ENCODE results near the gene ZNF334.
A peak's percentile ranks its signal among the peaks of the same experiment; 100 is the strongest.

Gene ZNF334

GRCh38 chr20:46487628-46488027 lies 25.7 kb downstream of the ZNF334 start:
- no peak for DNase-seq (ENCODE audit: low read depth, low spot score)

DNA sequence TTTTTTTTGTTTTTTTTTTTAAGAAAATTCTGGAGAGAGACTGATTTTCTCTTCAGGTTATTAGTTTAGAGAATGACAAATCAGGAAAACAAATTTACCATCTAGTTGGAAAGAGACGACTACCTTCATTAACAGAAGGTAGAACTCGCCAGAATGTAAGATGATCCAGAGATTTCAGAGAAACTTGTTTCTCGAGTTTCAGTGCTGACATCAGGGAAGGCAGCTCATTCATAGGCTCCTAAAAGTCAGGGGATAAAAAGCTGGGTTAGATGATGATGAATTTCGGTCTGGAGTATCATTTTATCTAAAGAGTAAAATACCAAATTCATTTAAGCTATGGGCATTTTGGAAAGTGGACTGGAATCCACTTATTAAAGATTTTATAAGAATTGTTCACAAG lies 27.9 kb downstream of the ZNF334 start:
- no peak for DNase-seq (ENCODE audit: low read depth, low spot score)

DNA sequence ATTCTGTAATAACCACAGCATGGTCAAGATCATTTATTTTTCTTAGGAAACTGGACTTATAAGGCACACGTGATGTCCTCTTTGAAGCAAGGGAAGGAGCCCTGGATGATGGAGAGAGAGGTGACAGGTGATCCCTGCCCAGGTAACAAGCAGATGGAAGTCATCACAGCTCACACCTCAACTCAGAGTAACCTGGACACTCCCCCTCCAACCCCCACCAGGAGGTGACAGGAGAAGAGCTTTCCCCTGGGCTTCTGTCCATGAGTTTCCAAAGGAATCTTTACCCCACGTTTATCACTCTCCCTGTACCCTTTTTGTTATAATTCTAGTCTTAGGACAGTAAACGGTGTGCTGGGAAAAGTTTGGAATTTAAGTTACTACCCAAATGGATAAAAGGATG lies 28.4 kb downstream of the ZNF334 start:
- DNase-seq (ENCODE audit: low read depth, low spot score): no peak

DNA sequence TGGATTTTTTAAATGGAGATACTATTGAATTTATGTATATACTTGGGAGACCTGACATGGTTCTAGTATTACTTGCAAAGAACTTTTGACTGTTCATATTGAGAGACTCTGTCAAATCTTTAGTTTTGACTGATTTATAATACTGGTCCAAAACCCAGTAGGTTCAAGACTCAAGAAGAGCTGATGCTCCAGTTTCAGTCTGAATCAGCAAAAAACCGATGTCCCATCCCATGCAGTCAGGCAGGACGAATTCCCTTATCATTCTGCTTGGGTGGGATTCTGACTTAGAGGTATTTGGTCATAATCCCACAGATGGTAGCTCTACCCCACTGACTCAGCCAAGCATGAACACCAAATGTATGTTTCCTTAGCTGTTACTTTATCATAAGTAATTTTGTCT lies 29.5 kb downstream of the ZNF334 start:
- no peak for DNase-seq (ENCODE audit: low read depth, low spot score)

GRCh38 chr20:46482864-46483263 lies 30.5 kb downstream of the ZNF334 start:
- no peak for DNase-seq (ENCODE audit: low read depth, low spot score)

GRCh38 chr20:46477640-46478039 lies 35.7 kb downstream of the ZNF334 start:
- no peak for DNase-seq (ENCODE audit: low read depth, low spot score)

- no peak for DNase-seq (ENCODE audit: low read depth, low spot score)
Observed at GRCh38 chr20:46477225-46477624, 36.1 kb downstream of the ZNF334 start.

- no peak for DNase-seq (ENCODE audit: low read depth, low spot score)
Observed at GRCh38 chr20:46468508-46468907, 44.9 kb downstream of the ZNF334 start.

GRCh38 chr20:46464451-46464850 lies 48.9 kb downstream of the ZNF334 start:
- no peak for DNase-seq (ENCODE audit: low read depth, low spot score)

DNA sequence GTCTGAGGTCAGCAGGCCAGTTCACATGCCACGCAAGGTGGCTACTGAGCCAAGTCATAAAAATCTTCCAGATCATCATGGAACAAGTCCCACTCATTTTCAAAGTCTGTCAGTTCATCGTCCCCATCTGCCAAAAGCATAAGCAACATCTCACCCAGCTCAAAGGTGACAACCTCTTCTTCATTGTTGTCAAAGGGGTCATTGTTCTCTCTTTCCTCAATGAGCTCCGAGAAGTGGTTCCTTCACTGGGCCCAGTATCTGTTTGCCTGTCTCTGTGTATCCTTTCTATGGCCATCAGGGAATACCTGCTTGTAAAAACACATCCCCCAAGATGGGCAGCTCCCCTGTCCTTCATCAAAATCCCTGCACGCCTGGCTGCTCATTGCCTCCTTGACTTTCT lies 49.5 kb downstream of the ZNF334 start:
- DNase-seq (ENCODE audit: low read depth, low spot score): no peak

- DNase-seq (ENCODE audit: low read depth, low spot score): no peak
Observed at GRCh38 chr20:46461808-46462207, 51.6 kb downstream of the ZNF334 start.

GRCh38 chr20:46458866-46459750 lies 54.3 kb downstream of the ZNF334 start:
- peak; percentile 90 for DNase-seq (ENCODE audit: low read depth, low spot score)

DNA sequence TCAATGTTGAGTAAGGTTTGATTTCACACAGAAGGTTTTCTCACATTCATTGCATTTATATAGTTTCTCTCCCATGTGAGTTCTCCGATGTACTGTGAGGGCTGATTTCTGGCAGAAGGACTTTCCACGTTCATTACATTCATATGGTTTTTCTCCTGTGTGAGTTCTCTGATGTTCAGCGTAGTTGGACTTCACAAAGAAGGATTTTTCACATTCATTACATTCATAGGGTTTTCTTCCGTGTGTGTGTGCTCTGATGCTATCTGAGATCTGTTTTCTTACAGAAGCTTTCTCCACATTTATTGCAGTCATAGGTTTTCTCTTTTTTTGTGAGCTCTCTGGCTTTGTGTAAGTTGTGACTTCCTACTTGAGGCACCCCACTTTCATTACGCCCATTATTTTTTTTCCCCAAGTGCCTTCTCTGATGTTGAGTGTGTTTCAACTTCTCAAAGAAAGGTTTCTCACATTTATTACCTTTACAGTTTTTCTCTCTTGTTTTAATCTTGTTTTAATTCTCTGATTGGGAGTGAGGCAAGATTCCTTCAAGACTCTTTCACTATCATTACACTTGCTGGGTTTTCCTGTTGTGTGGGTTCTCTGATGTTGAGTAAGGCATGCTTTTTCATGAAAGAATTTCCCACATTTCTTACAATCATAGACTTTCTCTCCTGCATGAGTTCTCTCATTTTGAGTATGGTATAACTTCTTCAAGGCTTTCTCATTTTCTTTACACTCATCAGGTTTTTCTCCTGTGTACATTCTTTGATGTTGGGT lies 56.9 kb downstream of the ZNF334 start:
- no peak for DNase-seq (ENCODE audit: low read depth, low spot score)

DNA sequence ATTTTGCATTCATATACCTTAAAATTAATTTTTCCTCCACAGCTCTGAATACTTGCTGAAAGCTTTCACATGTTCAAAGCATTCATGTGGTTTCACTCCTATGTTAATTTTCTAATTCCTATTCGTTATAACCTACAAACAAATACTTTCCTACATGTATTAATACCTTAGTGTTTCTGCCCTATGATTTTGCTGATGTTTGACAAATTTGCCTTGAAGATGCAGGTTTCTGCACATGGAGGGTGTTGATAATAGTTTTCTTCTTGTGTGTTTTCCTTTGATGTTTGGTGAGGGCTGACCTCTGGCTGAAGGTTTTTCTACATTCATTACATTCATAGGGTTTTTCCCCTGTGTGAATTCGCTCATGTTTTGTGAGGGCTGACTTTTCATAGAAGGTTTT lies 57.6 kb downstream of the ZNF334 start:
- DNase-seq (ENCODE audit: low read depth, low spot score): no peak

Measured in ELF-1 (cell line).